GM19023 (cell line): ENCODE measurements around the gene DLX1.
"Not testable (repeated sequence)": the region's sequence is repeated elsewhere in the genome, so short reads cannot be mapped to it uniquely, and the experiment has no call there.

Experiments used
- ATAC-seq: cut with Tn5 transposase; IDR thresholded peaks from one replicate; pipeline ENCODE4 v1.9.1; 2021; ENCODE audit warnings: mild to moderate bottlenecking, moderate library complexity; ENCODE audit not compliant: unreplicated experiment

The DLX1 gene

DNA sequence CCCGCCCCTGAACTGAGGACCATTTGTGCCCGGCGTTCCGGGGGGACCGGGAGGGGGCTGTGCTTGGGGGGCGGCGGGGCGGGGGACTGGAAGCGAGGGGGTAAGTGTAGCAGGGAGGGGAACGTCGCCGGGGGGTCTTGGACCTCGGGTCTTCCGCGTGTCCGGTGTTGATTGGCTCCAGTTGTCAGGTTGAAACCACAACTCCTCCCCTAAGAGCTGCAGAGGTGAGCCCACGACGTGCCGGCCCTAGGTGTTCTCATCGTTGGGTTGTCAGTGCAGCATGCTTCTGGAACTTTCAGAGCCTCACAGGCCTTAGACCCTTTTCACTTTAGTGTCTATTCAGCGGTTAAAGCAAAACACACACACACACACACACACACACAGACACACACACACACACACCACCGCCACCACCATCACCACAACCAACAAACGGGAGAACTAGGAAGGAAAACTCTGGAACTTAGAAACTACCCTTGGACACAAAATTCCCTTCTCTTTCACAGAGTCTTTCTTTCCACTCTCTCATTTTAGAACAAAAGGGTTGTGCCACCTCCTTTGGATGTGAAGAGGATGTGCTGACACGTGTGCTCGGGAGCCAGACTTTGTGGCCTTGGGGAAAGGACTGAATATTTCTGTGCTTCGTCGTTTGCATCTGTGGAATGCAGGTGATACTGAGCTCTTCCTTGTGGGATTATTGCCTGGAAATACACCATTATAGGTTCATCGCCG is 24.1 kb downstream of the DLX1 start:
- no peak for ATAC-seq

- no peak for ATAC-seq
Measured at GRCh38 chr2:172109988-172110811, 24.9 kb downstream of the DLX1 start.

DNA sequence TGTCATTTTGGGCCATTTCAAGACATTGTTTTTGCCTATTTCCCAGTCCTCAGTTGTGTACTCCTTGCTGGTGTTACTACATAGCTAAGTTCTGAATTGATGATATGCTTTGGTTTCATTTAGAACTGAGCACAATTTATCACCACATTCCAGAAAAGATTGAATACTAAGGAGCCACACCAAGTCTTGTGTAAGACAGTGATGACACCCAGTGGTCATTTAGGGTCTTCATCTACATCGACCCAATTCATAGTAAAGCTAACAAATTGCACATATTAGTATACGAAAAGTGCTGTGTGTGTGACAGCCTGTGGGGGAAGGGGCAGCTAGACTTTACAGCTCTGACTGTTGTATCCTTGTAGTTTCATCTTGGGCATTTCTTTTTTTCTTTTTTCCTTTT is 28.3 kb downstream of the DLX1 start:
- ATAC-seq: no peak

GRCh38 chr2:172114176-172114575 is 28.9 kb downstream of the DLX1 start:
- ATAC-seq: not testable (repeated sequence)

GRCh38 chr2:172114579-172114978 is 29.3 kb downstream of the DLX1 start:
- ATAC-seq: no peak

DNA sequence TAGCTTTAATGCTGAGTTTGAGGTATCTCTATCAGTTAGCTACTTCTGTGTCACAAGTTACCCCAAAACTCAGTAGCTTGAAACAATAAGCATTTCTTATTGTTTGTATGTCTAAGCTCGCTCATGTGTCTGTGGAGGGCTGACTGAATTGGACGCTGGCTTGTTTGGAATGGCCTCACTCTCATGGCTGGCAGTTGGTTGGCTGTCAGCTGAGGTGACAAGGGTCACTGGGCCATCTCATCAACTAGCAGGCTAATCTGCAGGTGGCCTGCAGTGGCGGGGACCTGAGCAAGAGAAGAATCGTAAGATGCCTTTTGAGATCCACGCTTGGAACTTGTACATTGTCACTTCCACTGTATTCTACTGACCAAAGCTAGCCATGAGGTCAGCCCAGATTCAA is 30.8 kb downstream of the DLX1 start:
- no peak for ATAC-seq

DNA sequence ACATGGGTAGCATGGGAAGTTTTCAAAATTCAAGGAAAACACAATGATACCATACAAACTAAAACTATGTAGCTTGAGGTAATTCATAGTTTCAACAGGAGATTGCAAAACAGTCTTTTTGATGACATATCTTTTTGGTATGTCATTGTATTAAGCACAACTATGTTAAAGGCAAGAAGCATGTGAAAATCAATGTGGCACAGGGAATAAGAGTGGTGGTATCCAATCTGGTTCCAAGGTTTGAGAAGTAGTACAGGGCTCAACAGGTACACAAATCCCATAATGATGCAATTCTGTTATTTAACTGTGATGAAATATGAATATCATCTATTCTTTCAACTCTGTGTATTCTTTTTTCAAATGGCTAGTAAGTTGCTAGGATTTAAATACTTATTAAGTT is 33.8 kb downstream of the DLX1 start:
- no peak for ATAC-seq

GRCh38 chr2:172120118-172120517 is 34.8 kb downstream of the DLX1 start:
- no peak for ATAC-seq

DNA sequence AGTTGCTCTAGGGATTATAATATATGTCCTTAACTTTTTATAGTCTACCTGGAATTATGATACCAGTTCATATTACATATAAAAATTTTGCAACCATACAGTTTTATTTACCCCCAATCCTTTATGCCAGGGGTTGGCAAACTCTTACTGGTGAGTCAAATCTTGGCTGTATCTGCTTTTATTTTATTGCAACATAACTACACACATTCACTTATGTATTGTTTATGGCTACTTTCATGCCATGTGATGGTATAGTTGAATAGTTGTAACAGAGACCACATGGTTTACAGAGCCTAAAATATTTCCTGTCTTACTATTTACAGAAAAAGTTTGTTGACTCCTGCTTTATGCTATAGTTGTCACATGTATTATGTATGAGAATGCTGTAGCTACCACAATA is 43.2 kb downstream of the DLX1 start:
- ATAC-seq: no peak

DNA sequence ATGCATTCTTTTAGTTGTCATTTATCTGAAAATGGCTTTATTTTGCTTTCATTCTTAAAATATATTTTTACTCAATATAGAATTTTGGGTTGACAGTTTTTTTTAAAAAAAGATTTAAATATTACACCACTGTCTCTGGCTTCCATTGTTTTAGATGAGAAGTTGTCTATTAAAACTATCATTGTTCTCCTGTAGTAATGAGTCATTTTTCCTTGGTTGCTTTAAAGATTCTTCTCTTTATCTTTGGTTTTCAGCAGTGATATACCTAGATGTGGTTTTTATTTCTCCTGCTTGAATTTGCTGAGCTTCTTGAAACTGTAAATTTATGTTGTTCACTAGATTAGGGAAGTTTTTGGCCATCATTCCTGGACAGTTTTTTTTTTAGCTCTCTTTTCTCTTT is 44.1 kb downstream of the DLX1 start:
- no peak for ATAC-seq

DNA sequence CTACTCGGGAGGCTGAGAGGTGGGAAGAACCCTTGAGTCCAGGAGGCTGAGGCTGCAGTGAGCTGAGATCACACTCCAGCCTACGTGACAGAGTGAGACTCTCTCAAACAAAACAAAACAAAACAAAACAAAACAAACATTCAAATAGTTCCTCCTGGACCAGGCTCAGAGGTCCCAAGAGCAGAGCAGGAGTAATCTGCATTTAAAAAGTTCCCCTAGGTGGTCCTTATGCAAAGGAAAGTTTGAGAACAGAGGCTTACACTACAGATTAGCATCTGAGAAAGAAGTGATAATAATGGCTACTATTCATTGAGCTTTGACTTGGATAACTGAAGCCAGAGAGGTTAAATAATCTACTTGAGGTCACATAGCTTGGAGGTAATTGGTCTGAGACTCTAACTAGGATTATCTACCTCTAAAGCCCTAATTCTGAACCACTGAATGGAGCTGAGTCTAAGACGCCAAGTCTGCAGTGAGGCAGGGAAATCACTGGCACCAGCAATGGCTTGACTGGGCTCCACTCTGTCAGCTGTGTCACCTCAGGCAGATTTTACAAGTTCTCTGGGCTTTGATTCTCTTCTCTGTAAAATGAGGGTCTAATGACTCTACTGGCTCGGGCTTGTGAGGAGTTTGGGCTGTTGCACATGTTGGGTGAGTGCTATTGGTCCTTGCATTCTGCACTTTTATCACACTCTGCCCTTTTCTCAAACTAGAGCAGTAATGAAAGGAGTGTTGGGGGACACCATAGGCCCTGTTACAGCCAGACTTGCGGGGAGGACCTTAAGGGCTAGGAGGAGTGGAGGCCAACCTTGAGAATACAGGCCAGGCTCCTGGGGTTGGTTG is 46.6 kb downstream of the DLX1 start:
- no peak for ATAC-seq

GRCh38 chr2:172134270-172134669 is 49.0 kb downstream of the DLX1 start:
- ATAC-seq: no peak

GRCh38 chr2:172135446-172135845 is 50.1 kb downstream of the DLX1 start:
- no peak for ATAC-seq

- ATAC-seq: no peak
Measured at GRCh38 chr2:172137109-172137508, 51.8 kb downstream of the DLX1 start.

DNA sequence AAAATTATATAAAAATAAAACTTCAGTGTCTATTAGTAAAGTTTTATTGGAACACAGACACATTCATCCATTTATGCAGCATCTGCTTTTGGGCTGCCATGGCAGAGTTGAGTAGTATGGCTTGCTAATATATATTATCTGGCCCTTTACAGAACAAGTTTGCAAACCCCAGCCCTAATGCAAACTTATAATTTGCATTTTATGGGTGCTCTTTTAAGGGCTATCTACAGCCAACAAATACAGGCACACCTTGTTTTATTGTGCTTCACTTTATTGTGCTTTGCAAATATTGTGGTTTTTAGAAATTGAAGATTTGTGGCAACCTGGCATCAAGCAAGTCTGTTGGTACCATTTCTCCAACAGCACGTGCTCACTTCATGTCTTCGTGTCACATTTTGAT is 52.6 kb downstream of the DLX1 start:
- ATAC-seq: no peak

- not testable (repeated sequence) for ATAC-seq
Measured at GRCh38 chr2:172138727-172139126, 53.4 kb downstream of the DLX1 start.
